BE2C (cell line): ENCODE data around the gene CHST11.

Experiments
- DNase-seq: peaks from one replicate; pipeline ENCODE4 v3.0.0-alpha.2; 2020
- H3K27me3 ChIP-seq: fragments of 250-450 bp; sonication (Bioruptor Pico); 2 replicates; pipeline ENCODE4 v1.5.1; 2020; ENCODE audit warnings: mild to moderate bottlenecking
- H3K36me3 ChIP-seq: fragments of 250-450 bp; sonication (Bioruptor Pico); 2 replicates; pipeline ENCODE4 v1.5.1; 2020; ENCODE audit warnings: mild to moderate bottlenecking
- H3K4me1 ChIP-seq: fragments of 250-450 bp; sonication (Bioruptor Pico); 2 replicates; pipeline ENCODE4 v1.5.1; 2020
- H3K4me3 ChIP-seq: 2 replicates; pipeline ENCODE4 v1.5.1; 2011; ENCODE audit warnings: low read depth, low read length
- H3K9me3 ChIP-seq: fragments of 250-450 bp; sonication (Bioruptor Pico); 2 replicates; pipeline ENCODE4 v1.5.1; 2020
- CTCF ChIP-seq: IDR thresholded peaks from 2 replicates; pipeline ENCODE4 v1.5.1; 2012; ENCODE audit warnings: mild to moderate bottlenecking, low read depth, low read length

The CHST11 gene

GRCh38 chr12:104538056-104538455 is 81.3 kb downstream of the CHST11 start:
- DNase-seq = no peak
- peaks cover 19% of the 10 kb centered on the region for H3K4me1 ChIP-seq
- no peaks in the 10 kb centered on the region for H3K27me3 ChIP-seq
- no peak overlapping the region for H3K4me3 ChIP-seq
- no peaks in the 10 kb centered on the region; the same call in 1 of the 2 replicates for H3K9me3 ChIP-seq
- no peaks in the 10 kb centered on the region for H3K36me3 ChIP-seq
- no peak for TF ChIP-seq CTCF

GRCh38 chr12:104538891-104539462 is 82.2 kb downstream of the CHST11 start:
- no peak overlapping the region for H3K4me3 ChIP-seq
- DNase-seq = no peak

GRCh38 chr12:104544836-104545235 is 88.1 kb downstream of the CHST11 start:
- Histone ChIP-seq H3K4me3 (no peak overlapping the region), H3K27me3 (no peaks in the 10 kb centered on the region), H3K4me1 (peaks cover 8% of the 10 kb centered on the region), H3K9me3 (no peaks in the 10 kb centered on the region), H3K36me3 (no peaks in the 10 kb centered on the region)
- DNase-seq = no peak
- no peak for TF ChIP-seq CTCF

More at GRCh38 chr12:104538891-104539462, 82.2 kb downstream of the CHST11 start:
- no peak for TF ChIP-seq CTCF
- no peaks in the 10 kb centered on the region for H3K36me3 ChIP-seq
- H3K27me3 ChIP-seq = no peaks in the 10 kb centered on the region
- peaks cover 19% of the 10 kb centered on the region for H3K4me1 ChIP-seq
- H3K9me3 ChIP-seq = no peaks in the 10 kb centered on the region; the same call in 1 of the 2 replicates

- H3K36me3 ChIP-seq = no peaks in the 10 kb centered on the region
- no peak for TF ChIP-seq CTCF
- H3K27me3 ChIP-seq = no peaks in the 10 kb centered on the region
- DNase-seq = no peak
- H3K4me3 ChIP-seq = no peak overlapping the region
- peaks cover 2% of the 10 kb centered on the region; the same call in 1 of the 2 replicates for H3K4me1 ChIP-seq
- no peaks in the 10 kb centered on the region for H3K9me3 ChIP-seq
Observed at GRCh38 chr12:104546575-104546974, 89.8 kb downstream of the CHST11 start.

- no peaks in the 10 kb centered on the region for H3K27me3 ChIP-seq
- no peaks in the 10 kb centered on the region for H3K36me3 ChIP-seq
- H3K4me3 ChIP-seq = no peak overlapping the region
- no peaks in the 10 kb centered on the region for H3K9me3 ChIP-seq
- H3K4me1 ChIP-seq = peaks cover 2% of the 10 kb centered on the region; the same call in 1 of the 2 replicates
- TF ChIP-seq CTCF = no peak
- DNase-seq = no peak
Observed at GRCh38 chr12:104547235-104547634, 90.5 kb downstream of the CHST11 start.

- H3K4me3 ChIP-seq = no peak overlapping the region
- DNase-seq = no peak
- no peak for TF ChIP-seq CTCF
- H3K27me3 ChIP-seq = no peaks in the 10 kb centered on the region
- H3K9me3 ChIP-seq = no peaks in the 10 kb centered on the region; the same call in 1 of the 2 replicates
- H3K4me1 ChIP-seq = peaks cover 5% of the 10 kb centered on the region
- no peaks in the 10 kb centered on the region for H3K36me3 ChIP-seq
Observed at GRCh38 chr12:104549815-104550480, 93.2 kb downstream of the CHST11 start.
